Epithelial cell of esophagus (primary cell): ENCODE measurements around the gene ODAD3.
"Not testable (repeated sequence)": the region's sequence is repeated elsewhere in the genome, so short reads cannot be mapped to it uniquely, and the experiment has no call there.

Experiments
- DNase-seq: peaks from one replicate; pipeline ENCODE4 v3.0.0; 2010; ENCODE audit warnings: low read depth
- H3K4me3 ChIP-seq: 2 replicates; pipeline ENCODE4 v1.5.1; 2011; ENCODE audit warnings: mild to moderate bottlenecking, low read length, control low read depth
- CTCF ChIP-seq: IDR thresholded peaks from 2 replicates; pipeline ENCODE4 v1.5.1; 2011; ENCODE audit warnings: low read depth, mild to moderate bottlenecking, low read length, control low read depth, inconsistent platforms; ENCODE audit not compliant: insufficient read depth; ENCODE audit errors: missing control alignments

The ODAD3 gene

GRCh38 chr19:11479898-11480714 lies 45.2 kb upstream of the ODAD3 start:
- no peak for TF ChIP-seq CTCF
- DNase-seq, result no peak
- no peak overlapping the region for H3K4me3 ChIP-seq

- H3K4me3 ChIP-seq, result no peak overlapping the region
- peak; percentile 41 for DNase-seq
Observed at GRCh38 chr19:11479090-11479897, 44.4 kb upstream of the ODAD3 start.

GRCh38 chr19:11478167-11479089 lies 43.5 kb upstream of the ODAD3 start:
- DNase-seq, result no peak
- H3K4me3 ChIP-seq, result no peak overlapping the region
- TF ChIP-seq CTCF, result no peak

More at GRCh38 chr19:11479090-11479897, 44.4 kb upstream of the ODAD3 start:
- TF ChIP-seq CTCF, result no peak

GRCh38 chr19:11475861-11476260 lies 40.9 kb upstream of the ODAD3 start:
- H3K4me3 ChIP-seq, result no peak overlapping the region
- no peak for TF ChIP-seq CTCF
- no peak for DNase-seq

GRCh38 chr19:11475343-11475742 lies 40.4 kb upstream of the ODAD3 start:
- H3K4me3 ChIP-seq, DNase-seq: not testable (repeated sequence)

GRCh38 chr19:11473725-11474124 lies 38.8 kb upstream of the ODAD3 start:
- DNase-seq, result no peak
- no peak overlapping the region for H3K4me3 ChIP-seq
- TF ChIP-seq CTCF, result no peak

GRCh38 chr19:11468266-11468845 lies 33.4 kb upstream of the ODAD3 start:
- DNase-seq, result peak; percentile 38

More at GRCh38 chr19:11468266-11468845, 33.4 kb upstream of the ODAD3 start:
- H3K4me3 ChIP-seq, result not testable (repeated sequence)
